Tibial nerve (tissue), 4 donors: Measurements from ENCODE around the gene HEPN1. TPM values are rescaled to one million over a fixed set of nuclear protein-coding genes. Genes with fewer than 3 reads are reported as not detected.

Experiments used
- DNase-seq, 2 donors: peaks; one replicate each; pipeline ENCODE4 v3.0.0-alpha.2; 2019; ENCODE audit warnings: low spot score in 2 of 2
- H3K27ac ChIP-seq, 4 donors: fragments of 200-600 bp; sonication (generic) in 3 of 4; one replicate each; pipeline ENCODE4 v1.5.1; 2017 to 2019; ENCODE audit warnings: mild to moderate bottlenecking in 1 of 4
- H3K27me3 ChIP-seq, 2 donors: fragments of 200-600 bp; sonication (generic) in 1 of 2; one replicate each; pipeline versions ENCODE4 v1.5.1 to v1.6.0; 2017 to 2019
- H3K36me3 ChIP-seq, 3 donors: fragments of 200-600 bp; sonication (generic); one replicate each; pipeline ENCODE4 v1.5.1; 2018 to 2019
- H3K4me1 ChIP-seq, 4 donors: fragments of 200-600 bp; sonication (generic) in 3 of 4; one replicate each; pipeline ENCODE4 v1.5.1; 2017 to 2019
- H3K4me3 ChIP-seq, 4 donors: fragments of 200-600 bp; sonication (generic) in 3 of 4; one replicate each; pipeline ENCODE4 v1.5.1; 2017 to 2019; ENCODE audit warnings: mild to moderate bottlenecking in 1 of 4, moderate library complexity in 1 of 4
- H3K9me3 ChIP-seq, 4 donors: fragments of 200-600 bp; sonication (generic) in 3 of 4; one replicate each; pipeline ENCODE4 v1.5.1; 2017 to 2019
- CTCF ChIP-seq, 5 experiments: fragments of 200-600 bp in 3 of 5; fragments of 450-650 bp in 2 of 5; sonication (generic) in 3 of 5; IDR thresholded peaks; one replicate each; pipeline ENCODE4 v1.5.1; 2016 to 2019; ENCODE audit warnings: antibody characterized with exemption in 5 of 5, mild to moderate bottlenecking in 3 of 5, moderate library complexity in 2 of 5
- EP300 ChIP-seq, 2 donors: sonication (generic); formaldehyde crosslinking; IDR thresholded peaks; one replicate each; pipeline ENCODE4 v1.6.1; 2017; ENCODE audit warnings: antibody characterized with exemption in 2 of 2, mild to moderate bottlenecking in 1 of 2
- POLR2A ChIP-seq, 2 donors: fragments of 450-650 bp; IDR thresholded peaks; one replicate each; pipeline ENCODE4 v1.6.1; 2017; ENCODE audit warnings: antibody characterized with exemption in 2 of 2, mild to moderate bottlenecking in 2 of 2, moderate library complexity in 2 of 2
- WGBS, 2 donors: methylation state at CpG; one replicate each; pipeline ENCODE4 v1.1.5; 2018; 5-methylcytosine and 5-hydroxymethylcytosine counted together
- total RNA-seq, 4 donors: library from RNA; depleted of rRNA; stranded (reverse); fragments of >200 nt; gene quantifications; one replicate each; pipeline ENCODE4 v1.1.0, GENCODE V29; 2016

Gene HEPN1
- total RNA-seq, 4 donors from 2014 or later: not detected

DNA sequence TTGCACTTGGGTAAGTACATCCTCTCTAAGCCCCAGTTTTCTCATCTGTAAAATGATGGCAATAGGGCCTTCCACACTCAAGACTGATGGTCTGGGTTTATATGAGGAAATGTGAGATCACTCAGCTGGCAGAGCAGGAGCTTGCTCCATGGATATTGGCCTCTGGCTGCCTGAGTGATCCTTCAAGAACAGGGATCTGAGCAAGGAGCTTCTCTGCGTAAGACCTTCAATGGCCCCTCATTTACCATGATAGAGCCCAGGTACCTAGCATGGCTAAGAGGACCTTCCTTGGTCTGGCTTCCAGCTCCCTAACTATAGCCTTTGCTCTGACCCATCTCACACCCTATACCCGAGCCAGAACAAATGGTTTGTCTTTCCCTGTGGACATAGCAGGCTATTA is 26.9 kb upstream of the HEPN1 start:
- WGBS, 2 donors: 73 to 78% methylated on average over 2 of the region's 2 CpGs
- Histone ChIP-seq H3K4me3 (no peak overlapping the region), H3K4me1 (peaks cover 0 to 63% (median 6%) of the 10 kb centered on the region in 4 donors), H3K9me3 (no peaks in the 10 kb centered on the region), H3K27me3 (no peaks in the 10 kb centered on the region), H3K36me3 (no peaks in the 10 kb centered on the region), H3K27ac (peak overlapping the region in 1 of 4 donors; percentile 29)
- DNase-seq: peak in 1 of 2 donors; percentile 4
- TF ChIP-seq POLR2A (IDR thresholded peaks at IDR 0.05) (no peak), EP300 (IDR thresholded peaks at IDR 0.05) (no peak), CTCF (IDR thresholded peaks at IDR 0.05) (no peak)

GRCh38 chr11:124892750-124893454 is 26.1 kb upstream of the HEPN1 start:
- TF ChIP-seq EP300 (IDR thresholded peaks at IDR 0.05): peak in 1 of 2 donors; percentile 41
- TF ChIP-seq POLR2A (IDR thresholded peaks at IDR 0.05): no peak
- peak in 1 of 5 experiments; percentile 11 for TF ChIP-seq CTCF (IDR thresholded peaks at IDR 0.05)
- H3K4me1 ChIP-seq: peaks cover 0 to 65% (median 6%) of the 10 kb centered on the region in 4 donors
- DNase-seq: peak in 1 of 2 donors; percentile 32
- no peaks in the 10 kb centered on the region for H3K9me3 ChIP-seq
- H3K27ac ChIP-seq: peak overlapping the region in 2 of 4 donors; percentile 29 to 43
- H3K4me3 ChIP-seq: no peak overlapping the region
- 76 to 78% methylated on average over 9 of the region's 9 CpGs for WGBS, 2 donors
- no peaks in the 10 kb centered on the region for H3K27me3 ChIP-seq
- no peaks in the 10 kb centered on the region for H3K36me3 ChIP-seq

DNA sequence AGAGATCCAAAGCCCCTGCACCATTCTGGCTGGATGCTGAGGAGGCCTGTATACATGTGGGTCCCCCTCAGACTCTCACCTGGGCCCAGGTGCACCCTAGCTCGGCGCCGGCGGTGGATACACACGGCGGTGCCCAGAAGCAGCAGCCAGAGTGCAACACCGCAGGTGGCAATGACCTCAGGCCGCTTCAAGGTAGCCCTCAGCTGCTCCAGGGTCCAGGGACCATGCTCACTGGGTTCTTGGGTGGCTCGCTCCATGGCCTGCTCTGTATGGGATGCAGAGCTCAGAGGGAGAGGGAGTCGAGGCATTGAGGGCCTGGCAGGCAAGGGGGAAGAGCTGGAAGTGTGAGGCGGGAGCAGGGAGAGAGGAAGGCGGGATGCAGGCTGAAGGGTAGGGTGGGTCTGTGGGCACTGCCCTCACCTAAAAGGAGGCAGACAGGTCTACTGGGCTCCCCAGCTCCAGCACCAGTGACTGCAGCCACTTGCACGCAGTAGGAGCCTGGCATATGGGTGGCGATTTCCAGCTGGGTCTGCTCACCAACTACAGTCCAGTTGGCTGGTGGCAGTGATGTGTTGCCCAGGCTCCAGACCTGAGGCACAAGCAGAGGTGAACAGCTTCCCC is 25.2 kb upstream of the HEPN1 start:
- no peaks in the 10 kb centered on the region for H3K27me3 ChIP-seq
- TF ChIP-seq CTCF (IDR thresholded peaks at IDR 0.05): no peak
- TF ChIP-seq EP300 (IDR thresholded peaks at IDR 0.05): no peak
- TF ChIP-seq POLR2A (IDR thresholded peaks at IDR 0.05): no peak
- no peaks in the 10 kb centered on the region for H3K36me3 ChIP-seq
- no peaks in the 10 kb centered on the region for H3K9me3 ChIP-seq
- peaks cover 0 to 65% (median 12%) of the 10 kb centered on the region in 4 donors for H3K4me1 ChIP-seq
- no peak overlapping the region for H3K4me3 ChIP-seq
- H3K27ac ChIP-seq: peak overlapping the region in 1 of 4 donors; percentile 14
- WGBS, 2 donors: 83 to 93% methylated on average over 10 to 14 of the region's 14 CpGs
- peak in 1 of 2 donors; percentile 2 for DNase-seq

DNA sequence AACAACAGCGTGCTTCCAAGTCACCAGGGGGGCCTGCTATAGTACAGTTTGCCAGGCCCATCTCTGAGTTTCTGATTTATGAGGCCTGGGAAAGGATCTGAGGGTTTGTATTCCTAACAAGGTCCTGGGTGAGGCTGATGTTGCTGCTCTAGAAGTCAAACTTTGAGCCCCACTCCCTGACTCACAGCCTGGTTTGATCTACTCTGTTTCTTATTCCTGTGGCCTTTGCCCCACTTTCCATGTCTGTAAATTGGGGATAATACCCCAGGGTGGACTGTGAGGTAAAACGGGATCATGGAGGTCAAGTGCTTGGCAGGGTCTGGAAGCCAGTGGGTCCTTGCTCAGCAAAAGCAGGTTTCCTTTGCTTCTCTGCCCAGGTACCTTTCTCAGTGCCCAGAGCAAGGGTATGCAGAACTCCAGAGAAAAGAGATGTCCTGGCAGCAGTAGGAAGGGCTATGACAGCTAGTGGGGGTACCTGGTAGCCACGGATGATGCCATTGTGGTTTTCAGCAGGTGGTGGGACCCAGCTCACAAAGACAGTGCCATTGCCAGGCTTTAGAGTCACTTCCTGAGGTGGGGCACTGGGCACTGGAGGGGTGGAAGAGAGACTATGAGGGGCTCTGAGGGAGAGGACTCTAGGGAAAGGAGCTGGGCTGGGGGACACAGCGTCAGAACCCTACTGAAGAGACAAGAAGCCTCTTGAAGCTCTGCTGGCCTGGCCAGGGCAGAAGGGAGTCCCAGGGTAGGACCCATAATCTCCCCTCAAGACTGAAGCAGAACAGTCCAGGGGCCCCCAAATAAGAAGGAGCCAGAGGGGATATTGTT is 24.2 kb upstream of the HEPN1 start:
- TF ChIP-seq CTCF (IDR thresholded peaks at IDR 0.05): no peak
- no peak for TF ChIP-seq POLR2A (IDR thresholded peaks at IDR 0.05)
- TF ChIP-seq EP300 (IDR thresholded peaks at IDR 0.05): no peak
- 74% methylated on average over 4 of the region's 4 CpGs for WGBS, 2 donors

More for the DNA sequence above, 24.2 kb upstream of the HEPN1 start:
- peak in 1 of 2 donors; percentile 4 for DNase-seq
- Histone ChIP-seq H3K4me3 (peak overlapping the region in 1 of 4 donors; percentile 39), H3K4me1 (peaks cover 0 to 66% (median 17%) of the 10 kb centered on the region in 4 donors), H3K36me3 (no peaks in the 10 kb centered on the region), H3K9me3 (no peaks in the 10 kb centered on the region), H3K27me3 (no peaks in the 10 kb centered on the region), H3K27ac (peak overlapping the region in 1 of 4 donors; percentile 80)
